HepG2 (cell line): ENCODE measurements around the gene CCDC33. TPM values are rescaled to one million over a fixed set of nuclear protein-coding genes. Genes with fewer than 3 reads are reported as not detected.

Experiments used
- ATAD3A ChIP-seq: sonication (generic); formaldehyde crosslinking; IDR thresholded peaks from 2 replicates; pipeline ENCODE4 v1.4.0; 2020; ENCODE audit warnings: missing genetic modification reagents
- CAMTA2 ChIP-seq: sonication (generic); formaldehyde crosslinking; IDR thresholded peaks from 2 replicates; pipeline ENCODE4 v1.4.0; 2020; ENCODE audit warnings: mild to moderate bottlenecking, missing genetic modification reagents, borderline replicate concordance
- HNRNPH1 ChIP-seq: fragments of 200-400 bp; formaldehyde crosslinking; optimal IDR thresholded peaks from 2 replicates; pipeline ENCODE3; 2017; ENCODE audit warnings: mild to moderate bottlenecking, low read depth, low read length
- HNRNPUL1 ChIP-seq: fragments of 200-400 bp; formaldehyde crosslinking; IDR thresholded peaks from 2 replicates; pipeline ENCODE4 v1.6.1; 2017; ENCODE audit warnings: low read depth, mild to moderate bottlenecking, low read length, moderate library complexity
- JUND ChIP-seq: sonication (generic); formaldehyde crosslinking; IDR thresholded peaks from 2 replicates; pipeline ENCODE4 v1.8.0; 2022; ENCODE audit warnings: mild to moderate bottlenecking, missing genetic modification reagents
- KLF9 ChIP-seq: IDR thresholded peaks from 2 replicates; pipeline ENCODE4 v1.6.1; 2016; ENCODE audit warnings: low read depth
- MED1 ChIP-seq: sonication (generic); formaldehyde crosslinking; IDR thresholded peaks from 2 replicates; pipeline ENCODE4 v1.4.0; 2020; ENCODE audit warnings: missing genetic modification reagents
- NFYC ChIP-seq: IDR thresholded peaks from 2 replicates; pipeline ENCODE4 v1.6.1; 2016; ENCODE audit warnings: missing genetic modification reagents, missing compliant biosample characterization
- POGZ ChIP-seq: sonication (generic); formaldehyde crosslinking; IDR thresholded peaks from 2 replicates; pipeline ENCODE4 v1.4.0; 2020; ENCODE audit warnings: mild to moderate bottlenecking, missing genetic modification reagents
- RNF2 ChIP-seq: fragments of 450-650 bp; conservative IDR thresholded peaks from 2 replicates; pipeline ENCODE4 v1.6.1; 2016; ENCODE audit warnings: low read depth
- SMAD9 ChIP-seq: sonication (generic); formaldehyde crosslinking; IDR thresholded peaks from 2 replicates; pipeline ENCODE4 v1.5.1; 2020; ENCODE audit warnings: mild to moderate bottlenecking, missing genetic modification reagents
- SNAI1 ChIP-seq: sonication (generic); formaldehyde crosslinking; IDR thresholded peaks from 2 replicates; pipeline ENCODE4 v1.5.0; 2020; ENCODE audit warnings: mild to moderate bottlenecking, missing genetic modification reagents, borderline replicate concordance
- XRCC5 ChIP-seq: fragments of 200-400 bp; formaldehyde crosslinking; optimal IDR thresholded peaks from 2 replicates; pipeline ENCODE3; 2017; ENCODE audit warnings: mild to moderate bottlenecking, low read length
- ZBTB26 ChIP-seq: IDR thresholded peaks from 2 replicates; pipeline ENCODE4 v1.6.1; 2016; ENCODE audit warnings: missing compliant biosample characterization, missing genetic modification reagents, borderline replicate concordance
- ZBTB4 ChIP-seq: sonication (generic); formaldehyde crosslinking; IDR thresholded peaks from 2 replicates; pipeline ENCODE4 v1.4.0; 2020; ENCODE audit warnings: missing genetic modification reagents, mild to moderate bottlenecking, borderline replicate concordance
- ZC3H13 ChIP-seq: sonication (generic); formaldehyde crosslinking; IDR thresholded peaks from 2 replicates; pipeline ENCODE4 v1.8.1; 2023; ENCODE audit warnings: mild to moderate bottlenecking, missing genetic modification reagents, moderate library complexity
- ZNF101 ChIP-seq: sonication (generic); formaldehyde crosslinking; IDR thresholded peaks from 2 replicates; pipeline ENCODE4 v1.4.0; 2020; ENCODE audit warnings: mild to moderate bottlenecking, low read depth, missing genetic modification reagents, borderline replicate concordance
- ZNF264 ChIP-seq: sonication (generic); formaldehyde crosslinking; IDR thresholded peaks from 2 replicates; pipeline ENCODE4 v1.4.0; 2020; ENCODE audit warnings: missing genetic modification reagents
- ZNF432 ChIP-seq: sonication (generic); formaldehyde crosslinking; IDR thresholded peaks from 2 replicates; pipeline ENCODE4 v1.5.0; 2020; ENCODE audit warnings: missing genetic modification reagents, mild to moderate bottlenecking, borderline replicate concordance
- ZNF468 ChIP-seq: sonication (generic); formaldehyde crosslinking; IDR thresholded peaks from 2 replicates; pipeline ENCODE4 v1.8.0; 2022; ENCODE audit warnings: mild to moderate bottlenecking, moderate library complexity, missing genetic modification reagents
- ZNF740 ChIP-seq: sonication (generic); formaldehyde crosslinking; IDR thresholded peaks from 2 replicates; pipeline ENCODE4 v1.4.0; 2020; ENCODE audit warnings: missing genetic modification reagents
- polyA plus RNA-seq, 8 experiments: library from polyadenylated mRNA; depleted of rRNA in 3 of 8; stranded (reverse) in 7 of 8; unstranded in 1 of 8; fragments of >200 nt; fragmentation: Illumina TruSeq in 4 of 8; extraction: Trizol in 4 of 8; gene quantifications; 2 replicates each; pipeline versions ENCODE4 v1.2.1 to v1.2.3, GENCODE V29; 2011 to 2016; ENCODE audit warnings: low read depth in 4 of 8, missing spikeins in 1 of 8, mixed read lengths in 1 of 8; ENCODE audit not compliant: insufficient read depth in 1 of 8
- total RNA-seq, 5 experiments: library from RNA; depleted of rRNA; stranded (reverse); fragments of >200 nt; fragmentation: Illumina TruSeq; extraction: Trizol; gene quantifications; 2 replicates each; pipeline ENCODE4 v1.2.3, GENCODE V29; 2016; ENCODE audit warnings: low read depth in 1 of 5
- TF ChIP-seq, protein P1 (sequence below): sonication (generic); formaldehyde crosslinking; IDR thresholded peaks from 2 replicates; pipeline ENCODE4 v1.5.0; 2020; ENCODE audit warnings: missing genetic modification reagents
- TF ChIP-seq, protein P2 (sequence below): sonication (generic); formaldehyde crosslinking; conservative IDR thresholded peaks from 2 replicates; pipeline ENCODE4 v1.4.0; 2020; ENCODE audit warnings: missing genetic modification reagents

The CCDC33 gene
- total and polyA plus RNA-seq, 2 of the 13 experiments (the other 11 are each of a cell fraction or from before 2014, with no cell fraction given) = 0.30 TPM; not detected in 1

DNA sequence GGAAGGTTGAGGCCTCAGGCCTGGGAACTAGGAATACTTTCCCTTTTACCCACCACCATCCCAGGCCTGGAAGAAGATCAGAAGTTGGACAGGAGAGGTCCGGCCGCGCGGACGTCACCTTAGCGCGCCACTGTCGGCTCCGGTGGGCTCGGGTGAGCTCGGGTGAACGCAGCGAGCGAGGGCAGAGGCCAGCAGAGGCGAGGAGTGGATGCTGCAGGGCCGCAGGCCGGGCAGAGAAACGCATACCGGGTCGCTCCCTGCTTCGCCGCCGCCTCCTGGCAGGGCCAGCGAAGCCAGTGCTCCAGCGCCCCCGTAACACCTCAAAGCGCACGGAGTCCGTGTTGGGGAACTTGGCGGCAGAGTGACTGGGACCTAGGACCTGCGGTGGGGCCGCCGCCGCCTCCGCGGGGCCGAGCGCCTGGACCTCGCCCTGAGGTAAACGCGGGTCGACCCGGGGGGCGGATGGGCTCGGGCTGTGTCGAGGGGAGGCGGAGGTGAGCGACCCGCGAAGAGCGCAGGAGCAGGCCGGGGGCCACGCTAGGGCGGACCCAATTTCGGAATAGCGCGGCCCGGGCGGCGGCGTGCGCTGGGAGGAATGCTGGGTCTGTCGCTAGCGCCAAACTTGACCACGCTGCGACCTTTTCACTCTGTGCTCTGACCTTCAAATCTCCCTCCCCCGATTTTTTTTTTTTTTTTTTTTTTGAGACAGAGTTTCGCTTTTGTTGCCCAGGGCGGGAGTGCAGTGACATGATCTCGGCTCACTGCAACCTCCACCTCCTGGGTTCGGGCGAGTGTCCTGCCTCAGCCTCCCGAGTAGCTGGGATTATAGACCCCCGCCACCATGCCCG, 129.7 kb downstream of the CCDC33 start (continued):
- TF ChIP-seq, protein P1, sequence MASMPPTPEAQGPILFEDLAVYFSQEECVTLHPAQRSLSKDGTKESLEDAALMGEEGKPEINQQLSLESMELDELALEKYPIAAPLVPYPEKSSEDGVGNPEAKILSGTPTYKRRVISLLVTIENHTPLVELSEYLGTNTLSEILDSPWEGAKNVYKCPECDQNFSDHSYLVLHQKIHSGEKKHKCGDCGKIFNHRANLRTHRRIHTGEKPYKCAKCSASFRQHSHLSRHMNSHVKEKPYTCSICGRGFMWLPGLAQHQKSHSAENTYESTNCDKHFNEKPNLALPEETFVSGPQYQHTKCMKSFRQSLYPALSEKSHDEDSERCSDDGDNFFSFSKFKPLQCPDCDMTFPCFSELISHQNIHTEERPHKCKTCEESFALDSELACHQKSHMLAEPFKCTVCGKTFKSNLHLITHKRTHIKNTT (CRISPR knock-in tag) = no peak
- TF ChIP-seq NFYC (CRISPR knock-in tag) (no peak), SMAD9 (CRISPR knock-in tag) (no peak), MED1 (CRISPR knock-in tag) (no peak), POGZ (CRISPR knock-in tag) (no peak), ZNF432 (CRISPR knock-in tag) (no peak), CAMTA2 (no peak), ZC3H13 (CRISPR knock-in tag) (0 out of 2 replicates have a peak, but pooled peaks have one; percentile 14), ATAD3A (CRISPR knock-in tag) (no peak), ZBTB26 (CRISPR knock-in tag) (no peak; the same call in 1 of the 2 replicates), XRCC5 (peak; percentile 37), RNF2 (peak; percentile 83), KLF9 (CRISPR knock-in tag) (no peak), SNAI1 (no peak), ZNF264 (CRISPR knock-in tag) (no peak), ZNF468 (CRISPR knock-in tag) (0 out of 2 replicates have a peak, but pooled peaks have one; percentile 75), HNRNPUL1 (no peak), ZBTB4 (CRISPR knock-in tag) (peak; percentile 70; the same call in 1 of the 2 replicates), HNRNPH1 (no peak), ZNF740 (CRISPR knock-in tag) (no peak), ZNF101 (CRISPR knock-in tag) (no peak), JUND (no peak)
- TF ChIP-seq, protein P2, sequence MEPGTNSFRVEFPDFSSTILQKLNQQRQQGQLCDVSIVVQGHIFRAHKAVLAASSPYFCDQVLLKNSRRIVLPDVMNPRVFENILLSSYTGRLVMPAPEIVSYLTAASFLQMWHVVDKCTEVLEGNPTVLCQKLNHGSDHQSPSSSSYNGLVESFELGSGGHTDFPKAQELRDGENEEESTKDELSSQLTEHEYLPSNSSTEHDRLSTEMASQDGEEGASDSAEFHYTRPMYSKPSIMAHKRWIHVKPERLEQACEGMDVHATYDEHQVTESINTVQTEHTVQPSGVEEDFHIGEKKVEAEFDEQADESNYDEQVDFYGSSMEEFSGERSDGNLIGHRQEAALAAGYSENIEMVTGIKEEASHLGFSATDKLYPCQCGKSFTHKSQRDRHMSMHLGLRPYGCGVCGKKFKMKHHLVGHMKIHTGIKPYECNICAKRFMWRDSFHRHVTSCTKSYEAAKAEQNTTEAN (CRISPR knock-in tag) = no peak
